ENCODE data around the gene LZTS2. TPM values are rescaled to one million over a fixed set of nuclear protein-coding genes. Genes with fewer than 3 reads are reported as not detected.

Gene LZTS2
- total RNA-seq, 1 experiment from 2014 or later = 58.3 TPM

- BruUV-seq (replicated peaks) = no TSS peak
- Histone ChIP-seq H3F3A (ENCODE audit: low read length, unreplicated experiment) (no peaks in the 10 kb centered on the region), H3K27me3 (ENCODE audit: low read length) (no peaks in the 10 kb centered on the region), H3K9ac (ENCODE audit: low read length) (no peak overlapping the region), H3K4me1 (ENCODE audit: insufficient read depth, low read length) (peaks cover 26% of the 10 kb centered on the region), H3K9me3 (ENCODE audit: low read length) (no peaks in the 10 kb centered on the region), H2AFZ (ENCODE audit: low read length) (no peak overlapping the region), H3K36me3 (ENCODE audit: low read depth, low read length) (no peaks in the 10 kb centered on the region), H3K79me2 (ENCODE audit: low read length) (peaks cover 61% of the 10 kb centered on the region), H3K4me3 (ENCODE audit: low read length) (no peak overlapping the region), H3K9me2 (replicated peaks; ENCODE audit: low read length) (no peaks in the 10 kb centered on the region), H4K20me1 (ENCODE audit: low read length) (no peaks in the 10 kb centered on the region), H3K4me2 (ENCODE audit: low read length) (no peak overlapping the region), H3K27ac (ENCODE audit: low read length) (no peak overlapping the region)
- DNase-seq (no peak), ATAC-seq (no peak)
- intact Hi-C loops (cut with micrococcal nuclease) = no loop called here
- no peak for TF ChIP-seq EZH2 (IDR thresholded peaks at IDR 0.05; ENCODE audit: low read length, unreplicated experiment)
- TF ChIP-seq EZH2phosphoT487 (IDR thresholded peaks at IDR 0.05; ENCODE audit: borderline replicate concordance, low read length) = no peak
- no peak for TF ChIP-seq CTCF (conservative IDR thresholded peaks at IDR 0.05; ENCODE audit: low read depth, low read length)
- CTCF ChIA-PET = interaction anchor here (0.8 kb wide), 1 partner anchor 36 kb away, joined by 3 read pairs; no protein-coding TSS in a partner anchor
- POLR2A ChIA-PET (ENCODE audit: unreplicated experiment) = no interaction called here
These were observed 55.3 kb downstream of the LZTS2 start for GRCh38 chr10:101054876-101055275.

GRCh38 chr10:101055411-101055810, 55.8 kb downstream of the LZTS2 start:
- Histone ChIP-seq H3K9me3 (ENCODE audit: low read length) (no peaks in the 10 kb centered on the region), H3K4me3 (ENCODE audit: low read length) (no peak overlapping the region), H3F3A (ENCODE audit: low read length, unreplicated experiment) (no peaks in the 10 kb centered on the region), H3K4me1 (ENCODE audit: insufficient read depth, low read length) (peaks cover 26% of the 10 kb centered on the region), H3K27ac (ENCODE audit: low read length) (no peak overlapping the region), H3K9me2 (replicated peaks; ENCODE audit: low read length) (no peaks in the 10 kb centered on the region), H4K20me1 (ENCODE audit: low read length) (no peaks in the 10 kb centered on the region), H2AFZ (ENCODE audit: low read length) (no peak overlapping the region), H3K27me3 (ENCODE audit: low read length) (no peaks in the 10 kb centered on the region), H3K4me2 (ENCODE audit: low read length) (no peak overlapping the region), H3K9ac (ENCODE audit: low read length) (no peak overlapping the region), H3K36me3 (ENCODE audit: low read depth, low read length) (no peaks in the 10 kb centered on the region), H3K79me2 (ENCODE audit: low read length) (peaks cover 66% of the 10 kb centered on the region)
- TF ChIP-seq EZH2phosphoT487 (IDR thresholded peaks at IDR 0.05; ENCODE audit: borderline replicate concordance, low read length) (no peak), CTCF (conservative IDR thresholded peaks at IDR 0.05; ENCODE audit: low read depth, low read length) (peak; percentile 37; the same call in 1 of the 2 replicates)
- no TSS peak for BruUV-seq (replicated peaks)
- ChIA-PET CTCF (interaction anchor here (0.8 kb wide), 1 partner anchor 36 kb away, joined by 3 read pairs; no protein-coding TSS in a partner anchor), POLR2A (ENCODE audit: unreplicated experiment) (no interaction called here)
- intact Hi-C loops (cut with micrococcal nuclease) = no loop called here
- DNase-seq = no peak
- ATAC-seq = no peak

- Histone ChIP-seq H3K79me2 (ENCODE audit: low read length) (peaks cover 71% of the 10 kb centered on the region), H3K9me2 (replicated peaks; ENCODE audit: low read length) (no peaks in the 10 kb centered on the region), H3K4me3 (ENCODE audit: low read length) (no peak overlapping the region), H3K9ac (ENCODE audit: low read length) (no peak overlapping the region), H2AFZ (ENCODE audit: low read length) (no peak overlapping the region), H3K4me1 (ENCODE audit: insufficient read depth, low read length) (peaks cover 29% of the 10 kb centered on the region), H3K4me2 (ENCODE audit: low read length) (no peak overlapping the region; the same call in 1 of the 2 replicates), H3K36me3 (ENCODE audit: low read depth, low read length) (no peaks in the 10 kb centered on the region), H3K9me3 (ENCODE audit: low read length) (no peaks in the 10 kb centered on the region), H4K20me1 (ENCODE audit: low read length) (no peaks in the 10 kb centered on the region), H3K27ac (ENCODE audit: low read length) (no peak overlapping the region), H3F3A (ENCODE audit: low read length, unreplicated experiment) (no peaks in the 10 kb centered on the region), H3K27me3 (ENCODE audit: low read length) (no peaks in the 10 kb centered on the region)
- ChIA-PET CTCF (no interaction called here), POLR2A (ENCODE audit: unreplicated experiment) (no interaction called here)
- DNase-seq = no peak
- intact Hi-C loops (cut with micrococcal nuclease) = no loop called here
- ATAC-seq = no peak
- TF ChIP-seq EZH2phosphoT487 (IDR thresholded peaks at IDR 0.05; ENCODE audit: borderline replicate concordance, low read length) (no peak), CTCF (conservative IDR thresholded peaks at IDR 0.05; ENCODE audit: low read depth, low read length) (no peak), EZH2 (IDR thresholded peaks at IDR 0.05; ENCODE audit: low read length, unreplicated experiment) (no peak)
- BruUV-seq (replicated peaks) = no TSS peak
These were observed 57.0 kb downstream of the LZTS2 start for GRCh38 chr10:101056365-101057151.

Measured in PC-3 (cell line).